RWPE2 (cell line): ENCODE data around the gene VGLL4.

ENCODE experiments used
- ATAC-seq: fragments of 200-7000 bp; cut with Tn5 transposase; 3 replicates; pipeline ENCODE4 v1.9.1; 2021; ENCODE audit warnings: low read depth
- DNase-seq: peaks from one replicate; pipeline ENCODE4 v3.0.0-alpha.2; 2020; ENCODE audit warnings: low spot score
- H3K27ac ChIP-seq: fragments of 450-650 bp; 2 replicates; pipeline ENCODE4 v1.5.1; 2017; ENCODE audit warnings: mild to moderate bottlenecking; ENCODE audit not compliant: poor library complexity, severe bottlenecking
- H3K27me3 ChIP-seq: fragments of 250-450 bp; sonication (Bioruptor Pico); 2 replicates; pipeline ENCODE4 v1.5.1; 2021; ENCODE audit warnings: mild to moderate bottlenecking, moderate library complexity; ENCODE audit not compliant: insufficient read depth, poor library complexity, severe bottlenecking
- H3K36me3 ChIP-seq: fragments of 250-450 bp; sonication (Bioruptor Pico); 2 replicates; pipeline ENCODE4 v1.5.1; 2020; ENCODE audit warnings: low read depth, mild to moderate bottlenecking, moderate library complexity
- H3K4me1 ChIP-seq: fragments of 250-450 bp; sonication (Bioruptor Pico); 2 replicates; pipeline ENCODE4 v1.5.1; 2021; ENCODE audit warnings: mild to moderate bottlenecking, moderate library complexity; ENCODE audit not compliant: insufficient read depth, poor library complexity, severe bottlenecking
- H3K4me3 ChIP-seq: fragments of 250-450 bp; sonication (Bioruptor Pico); 2 replicates; pipeline ENCODE4 v1.5.1; 2021; ENCODE audit warnings: mild to moderate bottlenecking, moderate library complexity; ENCODE audit not compliant: severe bottlenecking
- H3K9me3 ChIP-seq: fragments of 250-450 bp; sonication (Bioruptor Pico); 2 replicates; pipeline ENCODE4 v1.5.1; 2021; ENCODE audit warnings: mild to moderate bottlenecking, moderate library complexity; ENCODE audit not compliant: severe bottlenecking
- TF ChIP-seq, protein P1 (sequence below): fragments of 450-650 bp; IDR thresholded peaks from one replicate; pipeline ENCODE4 v1.5.1; 2017; ENCODE audit warnings: mild to moderate bottlenecking, moderate library complexity; ENCODE audit not compliant: poor library complexity, severe bottlenecking

VGLL4 gene

DNA sequence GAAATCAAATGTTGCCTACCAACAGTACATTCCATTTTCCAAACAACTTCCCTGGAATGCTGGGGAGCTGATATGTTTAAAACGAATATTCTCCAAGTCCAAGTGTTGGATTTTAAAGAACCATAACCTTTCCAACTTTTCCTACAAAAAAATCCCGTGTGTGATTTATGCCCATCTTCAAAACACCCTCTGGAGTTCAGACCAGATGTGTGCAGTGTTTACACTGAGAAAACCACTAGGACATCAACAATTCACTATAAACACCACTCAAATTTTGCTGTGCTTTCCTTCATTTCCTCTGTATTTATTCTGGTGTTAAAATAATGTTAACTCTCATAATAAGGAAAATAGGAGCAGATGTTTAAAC, 2.4 kb downstream of the VGLL4 start:
- TF ChIP-seq, protein P1, sequence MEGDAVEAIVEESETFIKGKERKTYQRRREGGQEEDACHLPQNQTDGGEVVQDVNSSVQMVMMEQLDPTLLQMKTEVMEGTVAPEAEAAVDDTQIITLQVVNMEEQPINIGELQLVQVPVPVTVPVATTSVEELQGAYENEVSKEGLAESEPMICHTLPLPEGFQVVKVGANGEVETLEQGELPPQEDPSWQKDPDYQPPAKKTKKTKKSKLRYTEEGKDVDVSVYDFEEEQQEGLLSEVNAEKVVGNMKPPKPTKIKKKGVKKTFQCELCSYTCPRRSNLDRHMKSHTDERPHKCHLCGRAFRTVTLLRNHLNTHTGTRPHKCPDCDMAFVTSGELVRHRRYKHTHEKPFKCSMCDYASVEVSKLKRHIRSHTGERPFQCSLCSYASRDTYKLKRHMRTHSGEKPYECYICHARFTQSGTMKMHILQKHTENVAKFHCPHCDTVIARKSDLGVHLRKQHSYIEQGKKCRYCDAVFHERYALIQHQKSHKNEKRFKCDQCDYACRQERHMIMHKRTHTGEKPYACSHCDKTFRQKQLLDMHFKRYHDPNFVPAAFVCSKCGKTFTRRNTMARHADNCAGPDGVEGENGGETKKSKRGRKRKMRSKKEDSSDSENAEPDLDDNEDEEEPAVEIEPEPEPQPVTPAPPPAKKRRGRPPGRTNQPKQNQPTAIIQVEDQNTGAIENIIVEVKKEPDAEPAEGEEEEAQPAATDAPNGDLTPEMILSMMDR: no peak
- Histone ChIP-seq H3K27ac (peak overlapping the region; percentile 94), H3K9me3 (no peaks in the 10 kb centered on the region), H3K36me3 (no peaks in the 10 kb centered on the region), H3K4me3 (peak overlapping the region; percentile 45), H3K27me3 (no peaks in the 10 kb centered on the region), H3K4me1 (peaks cover 38% of the 10 kb centered on the region)
- ATAC-seq: no peak
- DNase-seq: no peak

GRCh38 chr3:11640009-11640673, 3.6 kb downstream of the VGLL4 start:
- Histone ChIP-seq H3K9me3 (no peaks in the 10 kb centered on the region), H3K36me3 (no peaks in the 10 kb centered on the region), H3K4me1 (peaks cover 38% of the 10 kb centered on the region)

DNA sequence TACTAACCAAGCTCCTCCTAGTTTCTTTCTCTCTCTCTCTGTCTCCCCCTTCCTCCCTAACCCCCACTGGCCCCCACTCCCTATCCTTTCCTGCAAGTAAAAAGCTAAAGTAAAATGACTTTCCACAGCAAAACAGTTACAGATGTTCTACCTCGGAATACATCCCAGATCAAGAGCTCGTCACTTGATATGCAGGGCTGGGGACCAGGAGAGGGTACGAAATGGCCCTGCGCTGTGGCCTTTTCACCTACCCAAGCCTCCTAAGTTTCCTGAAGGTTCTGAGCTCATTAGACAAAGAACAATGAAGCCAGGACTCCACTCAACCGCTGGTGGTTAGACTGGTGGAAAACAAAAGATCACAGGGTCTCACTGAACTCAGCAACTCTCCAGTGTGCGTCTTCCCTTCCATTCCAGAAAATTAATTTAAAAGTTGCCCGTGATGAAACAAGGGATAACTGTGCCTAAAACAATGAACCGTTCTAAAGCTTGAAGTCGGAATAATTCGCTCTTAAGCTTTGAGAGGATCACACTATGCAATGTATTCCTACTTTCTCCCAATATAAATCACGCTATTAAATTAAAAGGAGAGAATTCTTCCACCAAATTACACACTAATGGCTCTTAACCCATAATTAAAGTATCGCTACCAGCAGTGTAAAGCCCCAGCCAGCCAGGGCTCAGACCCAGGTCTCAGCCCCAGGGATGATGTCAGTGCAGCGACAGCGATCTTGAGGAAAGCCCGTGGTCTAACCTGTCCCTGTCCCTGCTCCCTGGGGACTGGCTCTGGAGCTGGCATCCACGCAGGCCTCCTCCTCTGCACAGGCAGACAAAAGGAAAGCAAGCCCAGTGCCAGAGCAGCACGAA, 5.0 kb downstream of the VGLL4 start:
- Histone ChIP-seq H3K4me3 (no peak overlapping the region), H3K4me1 (peaks cover 34% of the 10 kb centered on the region), H3K27me3 (no peaks in the 10 kb centered on the region), H3K27ac (peak overlapping the region; percentile 8), H3K36me3 (no peaks in the 10 kb centered on the region), H3K9me3 (no peaks in the 10 kb centered on the region)
- TF ChIP-seq, protein P1: no peak
- no peak for DNase-seq
- no peak for ATAC-seq

More at GRCh38 chr3:11640009-11640673, 3.6 kb downstream of the VGLL4 start:
- ATAC-seq: no peak
- no peak for DNase-seq
- TF ChIP-seq, protein P1: no peak
- peak overlapping the region; percentile 94 for H3K27ac ChIP-seq
- no peak overlapping the region for H3K4me3 ChIP-seq
- no peaks in the 10 kb centered on the region for H3K27me3 ChIP-seq

DNA sequence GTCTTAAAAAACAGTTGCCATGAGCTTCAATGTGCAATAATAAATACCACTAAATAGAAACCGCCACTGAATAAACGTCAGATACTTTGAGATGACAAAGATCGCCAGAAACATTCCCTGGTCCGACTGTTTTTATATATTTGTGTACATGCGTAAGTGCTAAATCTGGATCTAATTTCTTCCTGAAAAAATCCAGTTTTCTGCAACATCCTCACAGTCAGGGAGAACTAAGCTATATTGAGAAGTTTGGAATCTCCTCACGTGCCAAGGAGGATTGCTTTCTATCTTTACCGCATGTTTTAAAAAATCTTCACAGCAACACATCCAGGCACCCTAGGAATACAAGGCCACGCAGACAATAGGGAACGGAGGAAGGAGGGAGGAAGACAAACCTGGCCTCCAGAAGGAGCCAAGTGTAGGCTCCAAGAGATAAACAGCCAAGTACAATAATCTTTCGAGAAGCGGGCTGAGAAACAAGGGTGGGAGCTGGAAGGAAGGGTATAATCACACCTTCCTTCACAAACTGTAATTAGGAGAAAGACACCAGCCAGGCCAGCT, 5.7 kb downstream of the VGLL4 start:
- Histone ChIP-seq H3K4me1 (peaks cover 34% of the 10 kb centered on the region), H3K4me3 (no peak overlapping the region), H3K36me3 (no peaks in the 10 kb centered on the region), H3K9me3 (no peaks in the 10 kb centered on the region), H3K27me3 (no peaks in the 10 kb centered on the region), H3K27ac (no peak overlapping the region)
- ATAC-seq (no peak), DNase-seq (no peak)
- TF ChIP-seq, protein P1: no peak

- H3K27ac ChIP-seq: no peak overlapping the region
- H3K4me3 ChIP-seq: no peak overlapping the region
- ATAC-seq: no peak
- TF ChIP-seq, protein P1: no peak
- H3K36me3 ChIP-seq: peaks cover 3% of the 10 kb centered on the region; the same call in 1 of the 2 replicates
- no peaks in the 10 kb centered on the region for H3K9me3 ChIP-seq
- H3K4me1 ChIP-seq: peaks cover 30% of the 10 kb centered on the region
- no peaks in the 10 kb centered on the region for H3K27me3 ChIP-seq
- DNase-seq: no peak
These were observed 7.3 kb downstream of the VGLL4 start for GRCh38 chr3:11636394-11636770.
